ENCODE measurements around the gene CNGA1.
"Not testable (repeated sequence)": the region's sequence is repeated elsewhere in the genome, so short reads cannot be mapped to it uniquely, and the experiment has no call there.

Gene CNGA1

GRCh38 chr4:48008021-48008596 is 8.4 kb downstream of the CNGA1 start (continued):
- TF ChIP-seq ZFP3 (CRISPR knock-in tag; IDR thresholded peaks at IDR 0.05) (no peak), BACH2 (CRISPR knock-in tag; IDR thresholded peaks at IDR 0.05; ENCODE audit: borderline replicate concordance) (no peak), ESRRG (CRISPR knock-in tag; IDR thresholded peaks at IDR 0.05) (no peak), ZNF8 (CRISPR knock-in tag; IDR thresholded peaks at IDR 0.05) (no peak), ZFP30 (CRISPR knock-in tag; IDR thresholded peaks at IDR 0.05) (no peak), ZNF70 (CRISPR knock-in tag; IDR thresholded peaks at IDR 0.05) (no peak), CSDC2 (CRISPR knock-in tag; IDR thresholded peaks at IDR 0.05) (no peak), CSRNP3 (CRISPR knock-in tag; IDR thresholded peaks at IDR 0.05) (no peak)

DNA sequence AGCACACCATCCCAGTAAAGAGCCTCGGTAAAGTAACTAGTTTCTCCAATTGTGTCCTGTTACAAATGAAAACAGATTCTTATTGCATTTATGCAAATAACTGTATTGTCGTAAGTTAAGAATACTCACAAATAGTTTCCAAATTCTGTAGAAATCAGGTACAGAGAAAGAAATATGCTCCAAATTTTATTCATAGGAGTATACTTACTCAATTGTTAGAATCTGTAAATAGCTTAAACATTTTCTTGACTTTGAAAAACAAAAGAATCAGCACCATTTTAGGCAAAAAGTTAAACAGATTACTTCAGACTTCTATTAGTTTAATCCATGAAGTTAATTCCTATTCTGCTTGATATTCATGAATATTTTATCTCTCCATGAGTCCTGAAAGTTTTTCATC is 10.7 kb downstream of the CNGA1 start:
- no peak for TF ChIP-seq RARB (CRISPR knock-in tag; IDR thresholded peaks at IDR 0.05)
- TF ChIP-seq ISL1 (CRISPR knock-in tag; IDR thresholded peaks at IDR 0.05): no peak
- TF ChIP-seq ZFP3 (CRISPR knock-in tag; IDR thresholded peaks at IDR 0.05): no peak
- TF ChIP-seq ARNTL (CRISPR knock-in tag; IDR thresholded peaks at IDR 0.05; ENCODE audit: borderline replicate concordance, low read depth): no peak
- TF ChIP-seq SNAI2 (CRISPR knock-in tag; IDR thresholded peaks at IDR 0.05): no peak
- TF ChIP-seq PPARA (CRISPR knock-in tag; IDR thresholded peaks at IDR 0.05; ENCODE audit: borderline replicate concordance): no peak
- TF ChIP-seq OSR1 (CRISPR knock-in tag; IDR thresholded peaks at IDR 0.05): no peak
- TF ChIP-seq TCF4 (CRISPR knock-in tag; IDR thresholded peaks at IDR 0.05; ENCODE audit: borderline replicate concordance): no peak
- TF ChIP-seq ZFP30 (CRISPR knock-in tag; IDR thresholded peaks at IDR 0.05): no peak
- TF ChIP-seq ESRRG (CRISPR knock-in tag; IDR thresholded peaks at IDR 0.05): no peak
- no peak for TF ChIP-seq ZC3H10 (CRISPR knock-in tag; IDR thresholded peaks at IDR 0.05)
- no peak for TF ChIP-seq CSDC2 (CRISPR knock-in tag; IDR thresholded peaks at IDR 0.05)
- TF ChIP-seq BACH2 (CRISPR knock-in tag; IDR thresholded peaks at IDR 0.05; ENCODE audit: borderline replicate concordance): no peak
- no peak for TF ChIP-seq CSRNP3 (CRISPR knock-in tag; IDR thresholded peaks at IDR 0.05)
- no peak for ATAC-seq

GRCh38 chr4:48003568-48003967 is 12.9 kb downstream of the CNGA1 start:
- not testable (repeated sequence) for ATAC-seq

DNA sequence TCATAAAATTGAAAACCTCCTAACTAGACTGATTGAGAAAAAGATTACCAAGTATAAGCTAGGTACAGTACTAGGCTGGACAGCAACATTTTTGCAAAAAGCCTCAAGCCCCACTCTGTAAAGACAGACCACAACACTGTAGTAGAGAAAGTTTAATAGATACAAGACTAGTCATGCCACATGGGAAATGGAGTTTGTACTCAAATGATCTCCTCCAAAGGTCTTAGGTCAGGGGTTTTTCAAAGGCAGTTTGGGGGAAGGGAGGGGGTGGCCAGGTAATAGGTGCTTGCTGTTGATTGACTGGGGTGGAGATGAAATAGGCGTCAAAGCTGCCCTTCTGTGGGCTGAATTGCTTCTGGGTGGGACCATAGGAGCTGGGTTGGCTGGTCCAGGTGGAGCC is 14.2 kb downstream of the CNGA1 start:
- ATAC-seq: no peak
- no peak for TF ChIP-seq CSDC2 (CRISPR knock-in tag; IDR thresholded peaks at IDR 0.05)
- no peak for TF ChIP-seq TCF4 (CRISPR knock-in tag; IDR thresholded peaks at IDR 0.05; ENCODE audit: borderline replicate concordance)
- no peak for TF ChIP-seq ZFP30 (CRISPR knock-in tag; IDR thresholded peaks at IDR 0.05)
- no peak for TF ChIP-seq ARNTL (CRISPR knock-in tag; IDR thresholded peaks at IDR 0.05; ENCODE audit: borderline replicate concordance, low read depth)
- TF ChIP-seq ESRRG (CRISPR knock-in tag; IDR thresholded peaks at IDR 0.05): no peak
- TF ChIP-seq, protein P1, sequence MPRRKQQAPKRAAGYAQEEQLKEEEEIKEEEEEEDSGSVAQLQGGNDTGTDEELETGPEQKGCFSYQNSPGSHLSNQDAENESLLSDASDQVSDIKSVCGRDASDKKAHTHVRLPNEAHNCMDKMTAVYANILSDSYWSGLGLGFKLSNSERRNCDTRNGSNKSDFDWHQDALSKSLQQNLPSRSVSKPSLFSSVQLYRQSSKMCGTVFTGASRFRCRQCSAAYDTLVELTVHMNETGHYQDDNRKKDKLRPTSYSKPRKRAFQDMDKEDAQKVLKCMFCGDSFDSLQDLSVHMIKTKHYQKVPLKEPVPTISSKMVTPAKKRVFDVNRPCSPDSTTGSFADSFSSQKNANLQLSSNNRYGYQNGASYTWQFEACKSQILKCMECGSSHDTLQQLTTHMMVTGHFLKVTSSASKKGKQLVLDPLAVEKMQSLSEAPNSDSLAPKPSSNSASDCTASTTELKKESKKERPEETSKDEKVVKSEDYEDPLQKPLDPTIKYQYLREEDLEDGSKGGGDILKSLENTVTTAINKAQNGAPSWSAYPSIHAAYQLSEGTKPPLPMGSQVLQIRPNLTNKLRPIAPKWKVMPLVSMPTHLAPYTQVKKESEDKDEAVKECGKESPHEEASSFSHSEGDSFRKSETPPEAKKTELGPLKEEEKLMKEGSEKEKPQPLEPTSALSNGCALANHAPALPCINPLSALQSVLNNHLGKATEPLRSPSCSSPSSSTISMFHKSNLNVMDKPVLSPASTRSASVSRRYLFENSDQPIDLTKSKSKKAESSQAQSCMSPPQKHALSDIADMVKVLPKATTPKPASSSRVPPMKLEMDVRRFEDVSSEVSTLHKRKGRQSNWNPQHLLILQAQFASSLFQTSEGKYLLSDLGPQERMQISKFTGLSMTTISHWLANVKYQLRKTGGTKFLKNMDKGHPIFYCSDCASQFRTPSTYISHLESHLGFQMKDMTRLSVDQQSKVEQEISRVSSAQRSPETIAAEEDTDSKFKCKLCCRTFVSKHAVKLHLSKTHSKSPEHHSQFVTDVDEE (CRISPR knock-in tag; IDR thresholded peaks at IDR 0.05): no peak
- TF ChIP-seq SNAI2 (CRISPR knock-in tag; IDR thresholded peaks at IDR 0.05): no peak
- TF ChIP-seq ZNF565 (CRISPR knock-in tag; conservative IDR thresholded peaks at IDR 0.05; ENCODE audit: low read depth): no peak
- TF ChIP-seq OSR1 (CRISPR knock-in tag; IDR thresholded peaks at IDR 0.05): no peak
- TF ChIP-seq TOX (CRISPR knock-in tag; IDR thresholded peaks at IDR 0.05; ENCODE audit: borderline replicate concordance): no peak
- no peak for TF ChIP-seq POU6F1 (CRISPR knock-in tag; IDR thresholded peaks at IDR 0.05; ENCODE audit: borderline replicate concordance, low read depth)
- no peak for TF ChIP-seq GLIS3 (CRISPR knock-in tag; IDR thresholded peaks at IDR 0.05)
- TF ChIP-seq RARB (CRISPR knock-in tag; IDR thresholded peaks at IDR 0.05): no peak
- no peak for TF ChIP-seq ISL1 (CRISPR knock-in tag; IDR thresholded peaks at IDR 0.05)
- TF ChIP-seq ZC3H10 (CRISPR knock-in tag; IDR thresholded peaks at IDR 0.05): no peak
- TF ChIP-seq ZNF8 (CRISPR knock-in tag; IDR thresholded peaks at IDR 0.05): no peak
